ENCODE results near the gene DGKB.

The DGKB gene

GRCh38 chr7:14825912-14826311 is 76.6 kb downstream of the DGKB start:
- DNase-seq (ENCODE audit: low read depth, low spot score) = no peak

DNA sequence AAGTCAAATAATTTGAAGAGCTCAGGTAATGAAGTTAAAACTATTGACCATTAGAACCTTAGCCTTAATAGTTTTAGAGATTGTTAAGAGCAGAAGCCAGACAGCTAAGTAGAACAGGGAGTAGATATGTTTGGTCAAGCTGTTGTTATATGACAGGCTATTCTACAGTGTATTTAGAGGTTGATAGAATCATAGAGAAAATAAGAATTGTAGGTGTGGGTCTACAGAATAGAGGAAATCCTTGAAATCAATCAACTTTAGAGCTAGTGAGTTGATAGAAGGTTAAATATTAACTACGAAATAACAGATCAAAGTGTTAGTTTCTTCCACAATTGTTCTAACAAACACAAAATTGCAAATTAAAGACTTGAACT is 80.1 kb downstream of the DGKB start:
- no peak for DNase-seq (ENCODE audit: low read depth, low spot score)

- peak; percentile 2 for DNase-seq (ENCODE audit: low read depth, low spot score)
These were observed 80.6 kb downstream of the DGKB start for GRCh38 chr7:14821757-14822480.

DNA sequence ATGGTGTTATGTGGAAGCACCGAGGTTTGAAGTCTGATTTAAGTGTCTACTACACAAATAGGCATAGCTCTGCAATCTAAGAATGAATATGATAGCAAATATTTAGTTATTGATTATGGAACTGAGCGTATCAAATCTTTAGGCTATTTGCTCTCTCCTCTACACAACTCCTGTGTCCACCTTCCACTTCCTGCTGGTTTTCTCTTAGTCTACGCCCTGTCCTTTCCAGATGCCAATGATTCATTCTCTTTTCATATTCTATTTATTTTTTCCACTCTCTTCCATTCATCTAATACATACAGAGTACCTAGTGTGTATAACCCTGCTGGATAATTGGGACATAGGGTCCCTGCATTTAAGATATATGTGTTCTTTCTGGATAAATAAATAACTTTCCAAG is 83.7 kb downstream of the DGKB start:
- no peak for DNase-seq (ENCODE audit: low read depth, low spot score)

GRCh38 chr7:14817829-14818614 is 84.5 kb downstream of the DGKB start:
- DNase-seq (ENCODE audit: low read depth, low spot score) = no peak

DNA sequence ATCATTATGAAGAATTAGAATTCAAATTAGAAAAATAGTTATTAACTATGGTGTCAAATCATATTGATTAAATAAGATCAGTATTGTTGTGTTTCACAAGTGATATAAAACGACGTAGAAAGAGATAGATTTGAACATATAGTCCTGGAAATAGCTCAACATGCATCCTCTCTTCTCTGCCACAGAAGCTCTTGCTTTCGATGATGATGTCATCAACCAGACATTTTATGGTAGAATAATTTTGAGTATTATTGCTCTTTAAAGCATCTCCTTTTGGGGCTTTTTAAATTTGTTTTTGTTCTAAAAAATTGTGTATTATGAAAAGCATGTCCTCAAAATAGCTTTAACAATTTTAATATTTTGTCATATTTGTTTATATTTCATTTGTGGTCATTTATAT is 95.0 kb downstream of the DGKB start:
- DNase-seq (ENCODE audit: low read depth, low spot score) = peak; percentile 3

DNA sequence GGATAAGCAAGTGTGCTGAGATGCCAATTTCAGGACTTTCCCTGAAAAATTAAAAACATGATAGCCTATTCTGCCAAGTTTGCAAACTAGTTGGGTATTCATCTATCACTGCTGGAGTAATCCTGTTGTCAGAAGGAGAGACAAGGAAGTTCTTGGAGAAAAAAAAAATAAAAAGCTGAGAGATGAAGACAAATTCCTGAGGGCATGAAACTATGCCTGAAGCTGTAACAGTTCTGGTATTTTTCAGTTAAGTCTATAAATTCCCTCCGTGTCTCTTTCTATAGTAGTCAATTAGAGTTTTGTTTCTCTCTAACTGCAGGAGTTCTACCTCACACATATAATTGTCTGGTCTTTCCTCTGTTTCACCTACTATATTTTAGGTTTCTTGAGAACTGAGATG is 95.7 kb downstream of the DGKB start:
- DNase-seq (ENCODE audit: low read depth, low spot score) = peak; percentile 21

GRCh38 chr7:14805105-14805719 is 97.3 kb downstream of the DGKB start:
- DNase-seq (ENCODE audit: low read depth, low spot score) = no peak

- no peak for DNase-seq (ENCODE audit: low read depth, low spot score)
These were observed 101.9 kb downstream of the DGKB start for GRCh38 chr7:14800664-14801063.

DNA sequence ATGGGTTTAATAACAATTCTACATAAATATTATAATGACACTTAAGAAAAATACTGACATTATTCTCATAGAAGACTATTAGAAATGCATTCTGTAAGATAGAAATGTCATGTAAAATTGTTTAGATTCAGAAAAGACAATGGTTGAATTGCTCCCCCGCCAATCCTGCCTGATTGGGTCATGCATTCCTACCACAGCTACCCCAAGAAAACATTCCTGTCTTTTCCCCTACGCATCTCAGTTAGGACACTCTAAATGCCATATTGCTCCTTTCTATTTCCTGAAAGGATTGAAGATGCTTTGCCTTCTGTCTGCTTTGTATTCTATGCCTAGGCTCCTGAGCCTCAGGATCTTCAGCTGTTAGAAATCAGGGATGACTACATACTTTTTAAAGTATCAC is 109.4 kb downstream of the DGKB start:
- no peak for DNase-seq (ENCODE audit: low read depth, low spot score)

DNA sequence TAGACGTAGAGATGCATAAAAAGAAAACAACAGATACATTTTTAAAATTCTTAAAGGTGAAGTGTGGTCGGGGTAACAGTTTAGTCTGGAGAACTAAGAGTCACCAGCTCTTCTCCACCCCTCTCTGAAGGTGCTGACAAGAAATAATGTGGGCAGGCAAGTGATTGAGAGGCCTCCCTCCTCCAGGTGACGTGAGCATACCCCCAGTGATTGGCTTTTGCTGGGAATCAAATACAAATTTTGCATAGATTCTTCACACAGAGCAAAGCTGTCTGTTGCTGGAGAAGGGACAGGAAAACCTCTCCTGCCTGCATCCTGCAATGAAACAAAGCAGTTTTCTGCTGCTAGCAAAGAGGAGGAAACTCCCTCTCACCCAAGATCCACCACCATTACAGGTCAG is 115.0 kb downstream of the DGKB start:
- DNase-seq (ENCODE audit: low read depth, low spot score) = no peak

GRCh38 chr7:14786314-14786895 is 116.1 kb downstream of the DGKB start:
- no peak for DNase-seq (ENCODE audit: low read depth, low spot score)

GRCh38 chr7:14777806-14778205 is 124.7 kb downstream of the DGKB start:
- no peak for DNase-seq (ENCODE audit: low read depth, low spot score)

DNA sequence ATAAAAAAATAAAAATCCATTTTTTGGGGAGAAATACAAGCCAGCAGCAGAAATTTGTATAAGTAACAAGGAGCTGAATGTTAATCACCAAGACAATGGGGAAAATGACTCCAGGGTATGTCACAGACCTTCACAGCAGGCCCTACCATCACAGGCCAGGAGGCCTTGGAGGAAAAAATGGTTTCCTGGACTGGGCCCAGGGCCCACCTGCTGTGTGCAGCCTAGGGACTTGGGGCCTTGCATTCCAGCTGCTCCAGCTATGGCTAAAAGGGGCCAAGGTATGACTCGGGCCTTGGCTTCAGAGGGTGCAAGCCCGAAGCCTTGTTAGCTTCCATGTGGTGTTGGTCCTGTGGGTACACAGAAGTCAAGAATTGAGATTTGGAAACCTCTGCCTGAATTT is 126.3 kb downstream of the DGKB start:
- no peak for DNase-seq (ENCODE audit: low read depth, low spot score)

GRCh38 chr7:14773729-14774271 is 128.8 kb downstream of the DGKB start:
- DNase-seq (ENCODE audit: low read depth, low spot score) = no peak

DNA sequence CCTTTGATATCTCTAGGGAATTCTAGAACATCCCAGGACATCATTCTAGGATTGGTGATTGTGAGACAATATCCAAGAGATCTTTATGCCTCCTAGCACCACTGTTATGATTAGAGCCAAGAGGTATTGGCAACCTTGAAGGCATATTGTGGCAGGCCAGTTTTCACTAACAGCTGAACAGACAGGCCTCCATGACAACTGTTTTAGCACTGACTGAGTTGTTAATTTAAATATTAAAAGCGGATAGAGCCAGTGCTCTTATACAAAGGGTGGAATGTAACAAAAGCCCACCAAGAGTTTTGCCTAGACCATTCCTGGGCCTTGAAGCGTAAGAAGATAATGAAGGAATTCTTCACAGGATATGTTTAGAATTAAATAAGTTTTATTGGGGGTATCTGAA is 131.9 kb downstream of the DGKB start:
- DNase-seq (ENCODE audit: low read depth, low spot score) = no peak

DNA sequence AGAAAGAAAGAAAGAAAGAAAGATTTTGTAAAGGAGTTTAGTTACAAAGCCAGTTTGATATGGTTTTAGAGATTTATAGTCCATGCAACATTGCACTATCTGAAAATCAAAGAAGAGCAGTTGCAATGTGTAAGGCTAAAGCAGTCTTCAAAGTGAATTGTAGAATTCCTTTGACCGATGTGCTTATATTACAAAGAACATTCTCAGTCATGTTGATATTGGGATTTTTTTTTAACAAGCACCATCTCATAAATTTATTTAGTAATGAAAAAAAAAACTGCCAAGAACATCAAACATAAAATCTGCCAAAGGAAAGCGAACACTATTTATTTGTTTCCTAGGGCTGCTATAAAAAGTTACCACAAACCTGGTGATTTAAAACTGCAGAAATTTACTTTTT is 133.3 kb downstream of the DGKB start:
- DNase-seq (ENCODE audit: low read depth, low spot score) = no peak

GRCh38 chr7:14767716-14768425 is 134.7 kb downstream of the DGKB start:
- DNase-seq (ENCODE audit: low read depth, low spot score) = no peak

DNA sequence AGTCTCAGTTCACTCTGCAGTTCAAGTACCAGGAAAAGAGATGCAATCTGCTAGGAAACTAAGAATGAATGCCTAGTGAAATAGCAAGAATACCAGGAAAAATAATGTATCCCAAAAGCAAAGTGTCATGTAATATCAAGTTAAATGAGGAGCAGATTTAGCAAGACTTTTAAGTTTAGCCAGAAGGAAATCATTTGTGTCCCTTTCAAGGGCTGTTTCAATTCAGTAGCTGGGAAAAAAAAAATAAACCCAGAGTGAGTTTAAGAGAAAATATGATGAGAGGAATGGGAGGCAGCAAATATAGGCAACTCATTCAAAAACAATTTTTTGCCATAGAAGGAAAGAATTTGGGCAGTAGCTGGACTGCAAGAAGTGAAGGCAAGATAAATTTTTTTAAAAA is 135.8 kb downstream of the DGKB start:
- no peak for DNase-seq (ENCODE audit: low read depth, low spot score)

DNA sequence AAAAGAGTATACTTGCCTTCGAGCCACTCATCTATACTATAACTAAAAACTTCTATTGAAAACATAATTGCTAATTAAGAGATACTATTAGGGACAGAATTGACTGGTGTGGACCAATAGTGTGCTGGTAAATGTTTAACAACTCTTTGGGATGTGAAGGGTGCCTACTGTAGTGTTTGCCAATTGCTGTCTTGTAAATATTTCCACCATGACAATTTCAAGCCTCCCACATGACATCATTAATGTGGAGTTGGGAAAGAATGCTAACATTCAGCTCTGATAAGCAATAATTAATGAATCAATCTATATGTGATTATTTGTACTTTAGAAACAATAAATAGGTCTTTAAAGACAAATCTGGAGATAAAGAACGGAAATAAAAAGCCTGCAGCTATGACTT is 136.8 kb downstream of the DGKB start:
- DNase-seq (ENCODE audit: low read depth, low spot score) = no peak

- no peak for DNase-seq (ENCODE audit: low read depth, low spot score)
These were observed 140.0 kb downstream of the DGKB start for GRCh38 chr7:14762561-14762960.
